OCI-LY1 (cell line): ENCODE data around the gene TPCN1.

Experiments
- CTCF ChIP-seq: fragments of 200-600 bp; sonication (generic), shearing (Covaris generic); IDR thresholded peaks from 2 replicates; pipeline ENCODE4 v1.5.1; 2017; ENCODE audit warnings: mild to moderate bottlenecking, antibody characterized with exemption, low read length, moderate library complexity, mixed read lengths
- EZH2 ChIP-seq: fragments of 200-600 bp; sonication (generic), shearing (Covaris generic); IDR thresholded peaks from 2 replicates; pipeline ENCODE4 v1.8.0; 2017; ENCODE audit warnings: borderline replicate concordance, mixed run types, mild to moderate bottlenecking, antibody characterized with exemption, low read length, moderate library complexity, mixed read lengths

GRCh38 chr12:113333877-113334785 lies 112.9 kb downstream of the TPCN1 start:
- TF ChIP-seq CTCF, result no peak
- no peak for TF ChIP-seq EZH2
